Measurements from ENCODE around the gene CBX8.

The CBX8 gene

GRCh38 chr17:79785017-79785899, 11.6 kb downstream of the CBX8 start:
- no peak for DNase-seq (ENCODE audit: low read depth)
- TF ChIP-seq MYC (IDR thresholded peaks at IDR 0.05; ENCODE audit: low read depth, low read length) (no peak), MAX (IDR thresholded peaks at IDR 0.05; ENCODE audit: low read depth, low read length) (no peak), CTCF (IDR thresholded peaks at IDR 0.05; ENCODE audit: low read depth, low read length) (no peak), POLR2A (IDR thresholded peaks at IDR 0.05; ENCODE audit: extremely low read depth, insufficient read length) (no peak)
- no peak overlapping the region for H3K4me3 ChIP-seq (ENCODE audit: low read depth, low read length)

GRCh38 chr17:79784353-79785016, 12.4 kb downstream of the CBX8 start:
- TF ChIP-seq POLR2A (IDR thresholded peaks at IDR 0.05; ENCODE audit: extremely low read depth, insufficient read length) (no peak), MYC (IDR thresholded peaks at IDR 0.05; ENCODE audit: low read depth, low read length) (no peak), MAX (IDR thresholded peaks at IDR 0.05; ENCODE audit: low read depth, low read length) (no peak), CTCF (IDR thresholded peaks at IDR 0.05; ENCODE audit: low read depth, low read length) (no peak)
- no peak overlapping the region for H3K4me3 ChIP-seq (ENCODE audit: low read depth, low read length)
- no peak for DNase-seq (ENCODE audit: low read depth)

GRCh38 chr17:79783891-79784290, 13.0 kb downstream of the CBX8 start:
- no peak for TF ChIP-seq MAX (IDR thresholded peaks at IDR 0.05; ENCODE audit: low read depth, low read length)
- no peak for TF ChIP-seq POLR2A (IDR thresholded peaks at IDR 0.05; ENCODE audit: extremely low read depth, insufficient read length)
- TF ChIP-seq CTCF (IDR thresholded peaks at IDR 0.05; ENCODE audit: low read depth, low read length): no peak
- TF ChIP-seq MYC (IDR thresholded peaks at IDR 0.05; ENCODE audit: low read depth, low read length): no peak
- DNase-seq (ENCODE audit: low read depth): no peak
- H3K4me3 ChIP-seq (ENCODE audit: low read depth, low read length): no peak overlapping the region

- H3K4me3 ChIP-seq (ENCODE audit: low read depth, low read length): no peak overlapping the region
- TF ChIP-seq MAX (IDR thresholded peaks at IDR 0.05; ENCODE audit: low read depth, low read length): no peak
- no peak for TF ChIP-seq MYC (IDR thresholded peaks at IDR 0.05; ENCODE audit: low read depth, low read length)
- TF ChIP-seq CTCF (IDR thresholded peaks at IDR 0.05; ENCODE audit: low read depth, low read length): no peak
- peak; percentile 1 for DNase-seq (ENCODE audit: low read depth)
Observed at GRCh38 chr17:79781736-79782575, 14.9 kb downstream of the CBX8 start.

GRCh38 chr17:79781012-79781650, 15.7 kb downstream of the CBX8 start:
- TF ChIP-seq CTCF (IDR thresholded peaks at IDR 0.05; ENCODE audit: low read depth, low read length) (no peak), MAX (IDR thresholded peaks at IDR 0.05; ENCODE audit: low read depth, low read length) (no peak), POLR2A (IDR thresholded peaks at IDR 0.05; ENCODE audit: extremely low read depth, insufficient read length) (no peak), MYC (IDR thresholded peaks at IDR 0.05; ENCODE audit: low read depth, low read length) (no peak)
- no peak overlapping the region for H3K4me3 ChIP-seq (ENCODE audit: low read depth, low read length)
- DNase-seq (ENCODE audit: low read depth): no peak
